GM18907 (cell line): Measurements from ENCODE around the gene WNT5A.

ENCODE experiments used
- ATAC-seq: cut with Tn5 transposase; IDR thresholded peaks from one replicate; pipeline ENCODE4 v1.9.1; 2021; ENCODE audit warnings: mild to moderate bottlenecking, moderate library complexity; ENCODE audit not compliant: unreplicated experiment

The WNT5A gene

GRCh38 chr3:55486857-55487380 lies at the start of gene WNT5A:
Gene WNT5A (minus strand): TSS chr3:55487306. CDS start chr3:55486985, 321 bp downstream.
- ATAC-seq, result no peak

- ATAC-seq, result no peak
Observed at GRCh38 chr3:55534876-55535275, 47.8 kb upstream of the WNT5A start.

GRCh38 chr3:55532806-55533205 lies 45.7 kb upstream of the WNT5A start:
- no peak for ATAC-seq

GRCh38 chr3:55531321-55531720 lies 44.2 kb upstream of the WNT5A start:
- no peak for ATAC-seq

GRCh38 chr3:55527361-55527760 lies 40.3 kb upstream of the WNT5A start:
- ATAC-seq, result no peak

GRCh38 chr3:55526332-55527030 lies 39.4 kb upstream of the WNT5A start:
- no peak for ATAC-seq

GRCh38 chr3:55525436-55525835 lies 38.3 kb upstream of the WNT5A start:
- ATAC-seq, result no peak

GRCh38 chr3:55524565-55525244 lies 37.6 kb upstream of the WNT5A start:
- no peak for ATAC-seq

- ATAC-seq, result no peak
Observed at GRCh38 chr3:55523471-55523870, 36.4 kb upstream of the WNT5A start.

GRCh38 chr3:55521738-55522421 lies 34.8 kb upstream of the WNT5A start:
- ATAC-seq, result no peak

GRCh38 chr3:55521064-55521737 lies 34.1 kb upstream of the WNT5A start:
- no peak for ATAC-seq

- ATAC-seq, result no peak
Observed at GRCh38 chr3:55519019-55519418, 31.9 kb upstream of the WNT5A start.

- ATAC-seq, result no peak
Observed at GRCh38 chr3:55518451-55518850, 31.3 kb upstream of the WNT5A start.

- no peak for ATAC-seq
Observed at GRCh38 chr3:55516392-55517030, 29.4 kb upstream of the WNT5A start.

GRCh38 chr3:55515550-55516246 lies 28.6 kb upstream of the WNT5A start:
- ATAC-seq, result no peak

- ATAC-seq, result no peak
Observed at GRCh38 chr3:55514962-55515361, 27.9 kb upstream of the WNT5A start.

GRCh38 chr3:55512571-55513343 lies 25.7 kb upstream of the WNT5A start:
- ATAC-seq, result no peak

- no peak for ATAC-seq
Observed at GRCh38 chr3:55511895-55512570, 24.9 kb upstream of the WNT5A start.

GRCh38 chr3:55508335-55508734 lies 21.2 kb upstream of the WNT5A start:
- ATAC-seq, result no peak
